Skeletal muscle tissue (tissue), 4 donors: ENCODE results near the gene ENO2. TPM values are rescaled to one million over a fixed set of nuclear protein-coding genes. Genes with fewer than 3 reads are reported as not detected.

Source experiments
- H3K27ac ChIP-seq: one replicate; pipeline ENCODE4 v1.7.0; 2013; ENCODE audit warnings: mild to moderate bottlenecking, low read depth, low read length, inconsistent platforms
- H3K27me3 ChIP-seq, 3 donors: one replicate each; pipeline ENCODE4 v1.7.0; 2013; ENCODE audit warnings: low read length in 3 of 3; ENCODE audit not compliant: control insufficient read depth in 3 of 3, insufficient read depth in 3 of 3
- H3K36me3 ChIP-seq, 3 donors: one replicate each; pipeline ENCODE4 v1.7.0; 2013; ENCODE audit warnings: low read length in 3 of 3; ENCODE audit not compliant: control insufficient read depth in 3 of 3, insufficient read depth in 3 of 3
- H3K4me1 ChIP-seq, 3 donors: one replicate each; pipeline ENCODE4 v1.7.0; 2013; ENCODE audit warnings: low read length in 3 of 3, mild to moderate bottlenecking in 3 of 3; ENCODE audit not compliant: control insufficient read depth in 3 of 3, insufficient read depth in 3 of 3
- H3K4me3 ChIP-seq, 3 donors: one replicate each; pipeline ENCODE4 v1.7.0; 2013; ENCODE audit warnings: low read length in 3 of 3
- H3K9ac ChIP-seq, 3 donors: one replicate each; pipeline ENCODE4 v1.7.0; 2013; ENCODE audit warnings: low read length in 3 of 3, mild to moderate bottlenecking in 3 of 3, moderate library complexity in 2 of 3, low read depth in 1 of 3
- H3K9me3 ChIP-seq, 3 donors: one replicate each; pipeline ENCODE4 v1.7.0; 2013; ENCODE audit warnings: low read length in 3 of 3; ENCODE audit not compliant: control insufficient read depth in 3 of 3
- total RNA-seq: library from RNA; depleted of rRNA; stranded (reverse); fragments of >200 nt; gene quantifications from one replicate; pipeline ENCODE4 v1.2.3, GENCODE V29; 2014
- donor health status: Osteomylitis.

Gene ENO2
- total RNA-seq, 1 donor from 2014 or later: 2.6 TPM

GRCh38 chr12:6954316-6955107, 40.1 kb downstream of the ENO2 start:
- H3K4me1 ChIP-seq: peaks cover 7 to 38% (median 21%) of the 10 kb centered on the region in 3 donors

GRCh38 chr12:6955108-6956020, 41.0 kb downstream of the ENO2 start:
- no peak overlapping the region for H3K4me3 ChIP-seq
- H3K4me1 ChIP-seq: peaks cover 11 to 43% (median 27%) of the 10 kb centered on the region in 3 donors
- no peaks in the 10 kb centered on the region for H3K27me3 ChIP-seq

More at GRCh38 chr12:6954316-6955107, 40.1 kb downstream of the ENO2 start:
- no peak overlapping the region for H3K9ac ChIP-seq
- peak overlapping the region in 1 of 3 donors; percentile 29 for H3K4me3 ChIP-seq
- no peaks in the 10 kb centered on the region for H3K9me3 ChIP-seq
- no peaks in the 10 kb centered on the region for H3K27me3 ChIP-seq
- H3K36me3 ChIP-seq: no peaks in the 10 kb centered on the region
- H3K27ac ChIP-seq: peak overlapping the region; percentile 69

GRCh38 chr12:6956021-6956727, 41.8 kb downstream of the ENO2 start:
- no peak overlapping the region for H3K9ac ChIP-seq
- H3K36me3 ChIP-seq: no peaks in the 10 kb centered on the region
- no peaks in the 10 kb centered on the region for H3K9me3 ChIP-seq
- H3K27ac ChIP-seq: no peak overlapping the region
- no peaks in the 10 kb centered on the region for H3K27me3 ChIP-seq
- peaks cover 17 to 47% (median 36%) of the 10 kb centered on the region in 3 donors for H3K4me1 ChIP-seq
- no peak overlapping the region for H3K4me3 ChIP-seq

More at GRCh38 chr12:6955108-6956020, 41.0 kb downstream of the ENO2 start:
- H3K9ac ChIP-seq: no peak overlapping the region
- no peaks in the 10 kb centered on the region for H3K9me3 ChIP-seq
- no peaks in the 10 kb centered on the region for H3K36me3 ChIP-seq
- no peak overlapping the region for H3K27ac ChIP-seq

- no peak overlapping the region for H3K27ac ChIP-seq
- no peak overlapping the region for H3K4me3 ChIP-seq
- H3K36me3 ChIP-seq: no peaks in the 10 kb centered on the region
- H3K9me3 ChIP-seq: no peaks in the 10 kb centered on the region
- H3K27me3 ChIP-seq: no peaks in the 10 kb centered on the region
- peaks cover 27 to 57% (median 46%) of the 10 kb centered on the region in 3 donors for H3K4me1 ChIP-seq
- H3K9ac ChIP-seq: peak overlapping the region in 1 of 3 donors; percentile 3
These were observed 42.8 kb downstream of the ENO2 start for GRCh38 chr12:6957151-6957701.

- no peaks in the 10 kb centered on the region for H3K9me3 ChIP-seq
- no peaks in the 10 kb centered on the region for H3K27me3 ChIP-seq
- H3K4me3 ChIP-seq: no peak overlapping the region
- no peak overlapping the region for H3K9ac ChIP-seq
- H3K36me3 ChIP-seq: no peaks in the 10 kb centered on the region
- H3K4me1 ChIP-seq: peaks cover 30 to 61% (median 51%) of the 10 kb centered on the region in 3 donors
- peak overlapping the region; percentile 48 for H3K27ac ChIP-seq
These were observed 43.6 kb downstream of the ENO2 start for GRCh38 chr12:6957741-6958608.

GRCh38 chr12:6958609-6959057, 44.3 kb downstream of the ENO2 start:
- Histone ChIP-seq H3K36me3 (no peaks in the 10 kb centered on the region), H3K4me1 (peaks cover 26 to 61% (median 46%) of the 10 kb centered on the region in 3 donors)

GRCh38 chr12:6959058-6959804, 44.9 kb downstream of the ENO2 start:
- Histone ChIP-seq H3K9me3 (no peaks in the 10 kb centered on the region), H3K36me3 (no peaks in the 10 kb centered on the region), H3K4me1 (peaks cover 26 to 58% (median 42%) of the 10 kb centered on the region in 3 donors), H3K9ac (peak overlapping the region in 2 of 3 donors; percentile 25 to 45), H3K4me3 (peak overlapping the region in 1 of 3 donors; percentile 29), H3K27me3 (no peaks in the 10 kb centered on the region), H3K27ac (peak overlapping the region; percentile 48)

More at GRCh38 chr12:6958609-6959057, 44.3 kb downstream of the ENO2 start:
- Histone ChIP-seq H3K27ac (peak overlapping the region; percentile 48), H3K4me3 (peak overlapping the region in 1 of 3 donors; percentile 22), H3K9ac (no peak overlapping the region), H3K27me3 (no peaks in the 10 kb centered on the region), H3K9me3 (no peaks in the 10 kb centered on the region)

- peaks cover 33 to 56% (median 44%) of the 10 kb centered on the region in 3 donors for H3K4me1 ChIP-seq
- H3K9me3 ChIP-seq: no peaks in the 10 kb centered on the region
- peak overlapping the region in 1 of 3 donors; percentile 74 for H3K9ac ChIP-seq
- H3K27me3 ChIP-seq: no peaks in the 10 kb centered on the region
- peak overlapping the region; percentile 79 for H3K27ac ChIP-seq
- H3K4me3 ChIP-seq: peak overlapping the region in 1 of 3 donors; percentile 29
- peaks cover 0 to under 1% (median 0%) of the 10 kb centered on the region in 3 donors for H3K36me3 ChIP-seq
These were observed 45.6 kb downstream of the ENO2 start for GRCh38 chr12:6959805-6960592.
